ENCODE results near the gene CDC14A. TPM values are rescaled to one million over a fixed set of nuclear protein-coding genes. Genes with fewer than 3 reads are reported as not detected.
"Not testable (repeated sequence)": the region's sequence is repeated elsewhere in the genome, so short reads cannot be mapped to it uniquely, and the experiment has no call there.

Gene CDC14A
- total RNA-seq, 6 experiments from 2014 or later, result 2.4 to 5.1 (median 3.0) TPM

- no peak overlapping the region for H3K27ac Mint-ChIP-seq
- TF ChIP-seq, protein P1, sequence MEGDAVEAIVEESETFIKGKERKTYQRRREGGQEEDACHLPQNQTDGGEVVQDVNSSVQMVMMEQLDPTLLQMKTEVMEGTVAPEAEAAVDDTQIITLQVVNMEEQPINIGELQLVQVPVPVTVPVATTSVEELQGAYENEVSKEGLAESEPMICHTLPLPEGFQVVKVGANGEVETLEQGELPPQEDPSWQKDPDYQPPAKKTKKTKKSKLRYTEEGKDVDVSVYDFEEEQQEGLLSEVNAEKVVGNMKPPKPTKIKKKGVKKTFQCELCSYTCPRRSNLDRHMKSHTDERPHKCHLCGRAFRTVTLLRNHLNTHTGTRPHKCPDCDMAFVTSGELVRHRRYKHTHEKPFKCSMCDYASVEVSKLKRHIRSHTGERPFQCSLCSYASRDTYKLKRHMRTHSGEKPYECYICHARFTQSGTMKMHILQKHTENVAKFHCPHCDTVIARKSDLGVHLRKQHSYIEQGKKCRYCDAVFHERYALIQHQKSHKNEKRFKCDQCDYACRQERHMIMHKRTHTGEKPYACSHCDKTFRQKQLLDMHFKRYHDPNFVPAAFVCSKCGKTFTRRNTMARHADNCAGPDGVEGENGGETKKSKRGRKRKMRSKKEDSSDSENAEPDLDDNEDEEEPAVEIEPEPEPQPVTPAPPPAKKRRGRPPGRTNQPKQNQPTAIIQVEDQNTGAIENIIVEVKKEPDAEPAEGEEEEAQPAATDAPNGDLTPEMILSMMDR (IDR thresholded peaks at IDR 0.05), result no peak
- no peak overlapping the region for H3K4me3 Mint-ChIP-seq
- no peaks in the 10 kb centered on the region for H3K9me3 Mint-ChIP-seq
- no peak for DNase-seq
- no peaks in the 10 kb centered on the region for H3K36me3 Mint-ChIP-seq (ENCODE audit: low read depth)
- peaks cover 2% of the 10 kb centered on the region for H3K27me3 Mint-ChIP-seq (ENCODE audit: insufficient read depth)
- peaks cover 8% of the 10 kb centered on the region; the same call in 1 of the 2 replicates for H3K4me1 Mint-ChIP-seq (ENCODE audit: low read depth)
These were observed 26.6 kb upstream of the CDC14A start for GRCh38 chr1:100325415-100326324.

- not testable (repeated sequence) for H3K4me3 Mint-ChIP-seq; H3K27me3 Mint-ChIP-seq (ENCODE audit: insufficient read depth); H3K4me1 Mint-ChIP-seq (ENCODE audit: low read depth); H3K9me3 Mint-ChIP-seq; H3K36me3 Mint-ChIP-seq (ENCODE audit: low read depth); H3K27ac Mint-ChIP-seq; DNase-seq
These were observed 26.0 kb upstream of the CDC14A start for GRCh38 chr1:100326325-100326670.

GRCh38 chr1:100328133-100328532, 24.2 kb upstream of the CDC14A start:
- H3K9me3 Mint-ChIP-seq, result no peaks in the 10 kb centered on the region
- H3K27me3 Mint-ChIP-seq (ENCODE audit: insufficient read depth), result peaks cover 2% of the 10 kb centered on the region
- no peak for DNase-seq
- H3K4me1 Mint-ChIP-seq (ENCODE audit: low read depth), result peaks cover 5% of the 10 kb centered on the region; the same call in 1 of the 2 replicates
- H3K36me3 Mint-ChIP-seq (ENCODE audit: low read depth), result no peaks in the 10 kb centered on the region
- no peak overlapping the region for H3K4me3 Mint-ChIP-seq
- H3K27ac Mint-ChIP-seq, result no peak overlapping the region
- TF ChIP-seq, protein P1 (IDR thresholded peaks at IDR 0.05), result no peak

- DNase-seq; H3K27ac Mint-ChIP-seq; H3K27me3 Mint-ChIP-seq (ENCODE audit: insufficient read depth); H3K4me1 Mint-ChIP-seq (ENCODE audit: low read depth); H3K4me3 Mint-ChIP-seq; H3K9me3 Mint-ChIP-seq; H3K36me3 Mint-ChIP-seq (ENCODE audit: low read depth): not testable (repeated sequence)
These were observed 21.2 kb upstream of the CDC14A start for GRCh38 chr1:100331146-100331545.

GRCh38 chr1:100332331-100332730, 20.0 kb upstream of the CDC14A start:
- Mint-ChIP-seq H3K9me3 (no peaks in the 10 kb centered on the region), H3K27me3 (ENCODE audit: insufficient read depth) (peaks cover 2% of the 10 kb centered on the region), H3K4me3 (no peak overlapping the region), H3K4me1 (ENCODE audit: low read depth) (no peaks in the 10 kb centered on the region), H3K36me3 (ENCODE audit: low read depth) (no peaks in the 10 kb centered on the region), H3K27ac (no peak overlapping the region)
- TF ChIP-seq, protein P1 (IDR thresholded peaks at IDR 0.05), result no peak
- no peak for DNase-seq

DNA sequence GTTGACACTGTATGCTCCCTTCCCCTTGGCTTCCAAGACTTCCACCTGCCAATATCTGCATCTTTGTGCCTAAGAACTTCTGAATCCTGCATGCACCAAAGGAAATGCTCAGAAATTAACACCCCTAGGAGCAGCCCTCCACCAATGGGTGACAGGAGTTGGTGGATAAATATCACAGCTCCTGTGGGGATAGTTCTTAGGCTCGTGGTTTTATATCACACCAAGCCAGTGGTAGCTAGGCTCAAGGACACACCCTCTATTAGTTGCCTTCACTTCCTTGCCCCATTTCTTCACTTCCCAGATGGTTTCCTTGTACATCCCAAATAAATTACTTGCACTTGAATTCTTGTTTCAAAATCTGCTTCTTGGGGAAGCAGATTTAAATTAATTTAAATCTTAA, 16.9 kb upstream of the CDC14A start:
- Mint-ChIP-seq H3K4me3 (no peak overlapping the region), H3K36me3 (ENCODE audit: low read depth) (no peaks in the 10 kb centered on the region), H3K9me3 (no peaks in the 10 kb centered on the region), H3K27me3 (ENCODE audit: insufficient read depth) (no peaks in the 10 kb centered on the region; the same call in 1 of the 2 replicates), H3K27ac (no peak overlapping the region), H3K4me1 (ENCODE audit: low read depth) (no peaks in the 10 kb centered on the region)
- TF ChIP-seq, protein P1 (IDR thresholded peaks at IDR 0.05), result no peak
- no peak for DNase-seq

DNA sequence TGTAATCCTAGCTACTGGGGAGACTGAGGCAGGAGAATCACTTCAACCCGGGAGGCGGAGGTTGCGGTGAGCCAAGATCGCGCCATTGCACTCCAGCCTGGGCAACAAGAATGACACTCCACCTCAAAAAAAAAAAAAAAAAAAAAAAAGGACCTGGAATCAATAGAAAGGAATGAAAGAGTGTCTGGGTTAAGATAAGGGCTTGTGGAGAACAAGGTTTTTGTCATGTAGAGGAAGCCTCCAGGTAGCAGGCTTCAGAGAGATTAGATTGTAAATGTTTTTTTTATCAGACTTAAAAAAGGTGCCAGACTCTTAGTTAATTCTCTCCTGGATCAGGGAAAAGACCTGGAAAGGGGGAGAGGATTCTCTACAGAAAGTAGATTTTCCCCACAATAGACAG, 14.4 kb upstream of the CDC14A start:
- not testable (repeated sequence) for H3K9me3 Mint-ChIP-seq; H3K27ac Mint-ChIP-seq; H3K4me1 Mint-ChIP-seq (ENCODE audit: low read depth); DNase-seq; H3K36me3 Mint-ChIP-seq (ENCODE audit: low read depth); H3K27me3 Mint-ChIP-seq (ENCODE audit: insufficient read depth); H3K4me3 Mint-ChIP-seq

GRCh38 chr1:100339735-100340134, 12.6 kb upstream of the CDC14A start:
- DNase-seq; H3K4me3 Mint-ChIP-seq; H3K27me3 Mint-ChIP-seq (ENCODE audit: insufficient read depth); H3K36me3 Mint-ChIP-seq (ENCODE audit: low read depth); H3K4me1 Mint-ChIP-seq (ENCODE audit: low read depth); H3K27ac Mint-ChIP-seq; H3K9me3 Mint-ChIP-seq: not testable (repeated sequence)
